Measurements from ENCODE around the gene CHP2. TPM values are rescaled to one million over a fixed set of nuclear protein-coding genes. Genes with fewer than 3 reads are reported as not detected.

Gene CHP2
- polyA plus RNA-seq, 3 donors, result 1.0 to 2.2 (median 1.3) TPM

GRCh38 chr16:23803591-23804123 lies 48.8 kb downstream of the CHP2 start:
- DNase-seq, result no peak

GRCh38 chr16:23807028-23807427 lies 52.2 kb downstream of the CHP2 start:
- no peak for DNase-seq

Other genes starting within 250 kb of the CHP2 start
- 100 to 1,000 TPM; 115 to 164 (median 156) TPM for gene GGA2, start 244.5 kb upstream of the CHP2 start, polyA plus RNA-seq (ENCODE audit: insufficient read length in 3 of 3)
- gene EARS2, start 197.7 kb upstream of the CHP2 start, polyA plus RNA-seq (ENCODE audit: insufficient read length in 3 of 3), result 10 to 100 TPM; 28.4 to 35.4 (median 33.4) TPM
- 10 to 100 TPM; 69.8 to 82.7 (median 77.6) TPM for gene UBFD1, start 197.3 kb upstream of the CHP2 start, polyA plus RNA-seq (ENCODE audit: insufficient read length in 3 of 3)
- gene NDUFAB1, start 158.7 kb upstream of the CHP2 start, polyA plus RNA-seq (ENCODE audit: insufficient read length in 3 of 3), result 100 to 1,000 TPM in 1 of 3 donors, 10 to 100 TPM in 2; 91.5 to 104 (median 96.1) TPM
- gene PALB2, start 113.7 kb upstream of the CHP2 start, polyA plus RNA-seq (ENCODE audit: insufficient read length in 3 of 3), result 10 to 100 TPM; 19.0 to 22.6 (median 20.0) TPM
- gene DCTN5, start 113.6 kb upstream of the CHP2 start, polyA plus RNA-seq (ENCODE audit: insufficient read length in 3 of 3), result 10 to 100 TPM; 70.2 to 79.4 (median 72.5) TPM
- gene PLK1, start 76.1 kb upstream of the CHP2 start, polyA plus RNA-seq (ENCODE audit: insufficient read length in 3 of 3), result 10 to 100 TPM; 31.7 to 36.4 (median 31.8) TPM
- gene ERN2, start 41.8 kb upstream of the CHP2 start, polyA plus RNA-seq (ENCODE audit: insufficient read length in 3 of 3), result under 1 TPM; 0.41 to 0.51 (median 0.42) TPM
- 1 to 10 TPM; 2.6 to 4.5 (median 3.8) TPM for gene PRKCB, start 81.0 kb downstream of the CHP2 start, polyA plus RNA-seq (ENCODE audit: insufficient read length in 3 of 3)